ENCODE data around the gene HAUS3.

- TF ChIP-seq POLR2A (IDR thresholded peaks at IDR 0.05; ENCODE audit: extremely low read depth, insufficient read length) (no peak), CTCF (IDR thresholded peaks at IDR 0.05; ENCODE audit: low read depth, low read length) (no peak), MAX (IDR thresholded peaks at IDR 0.05; ENCODE audit: low read depth, low read length) (no peak)
Observed at GRCh38 chr4:2250357-2251072, 8.6 kb upstream of the HAUS3 start.
